Measurements from ENCODE around the gene ZNF236.

DNA sequence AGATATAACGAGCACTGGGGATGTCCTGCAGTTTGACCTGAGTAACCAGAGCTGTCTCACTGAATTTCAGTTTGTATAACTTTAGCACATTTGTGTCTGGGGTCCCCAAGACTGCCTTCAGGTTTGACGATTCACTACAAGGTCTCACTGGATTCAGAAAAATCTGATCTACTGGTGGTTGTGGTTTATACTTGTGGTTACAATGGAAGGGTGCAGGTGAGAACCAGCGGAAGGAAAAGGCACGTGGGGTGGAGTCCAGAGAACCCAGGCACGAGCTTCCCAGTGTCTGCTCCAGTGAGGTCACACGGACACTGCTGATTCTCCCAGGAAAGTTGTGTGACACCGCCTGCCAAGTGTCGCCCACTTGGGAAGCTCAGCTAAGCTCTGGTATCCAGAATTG, 126.0 kb downstream of the ZNF236 start:
- TF ChIP-seq, protein P1, sequence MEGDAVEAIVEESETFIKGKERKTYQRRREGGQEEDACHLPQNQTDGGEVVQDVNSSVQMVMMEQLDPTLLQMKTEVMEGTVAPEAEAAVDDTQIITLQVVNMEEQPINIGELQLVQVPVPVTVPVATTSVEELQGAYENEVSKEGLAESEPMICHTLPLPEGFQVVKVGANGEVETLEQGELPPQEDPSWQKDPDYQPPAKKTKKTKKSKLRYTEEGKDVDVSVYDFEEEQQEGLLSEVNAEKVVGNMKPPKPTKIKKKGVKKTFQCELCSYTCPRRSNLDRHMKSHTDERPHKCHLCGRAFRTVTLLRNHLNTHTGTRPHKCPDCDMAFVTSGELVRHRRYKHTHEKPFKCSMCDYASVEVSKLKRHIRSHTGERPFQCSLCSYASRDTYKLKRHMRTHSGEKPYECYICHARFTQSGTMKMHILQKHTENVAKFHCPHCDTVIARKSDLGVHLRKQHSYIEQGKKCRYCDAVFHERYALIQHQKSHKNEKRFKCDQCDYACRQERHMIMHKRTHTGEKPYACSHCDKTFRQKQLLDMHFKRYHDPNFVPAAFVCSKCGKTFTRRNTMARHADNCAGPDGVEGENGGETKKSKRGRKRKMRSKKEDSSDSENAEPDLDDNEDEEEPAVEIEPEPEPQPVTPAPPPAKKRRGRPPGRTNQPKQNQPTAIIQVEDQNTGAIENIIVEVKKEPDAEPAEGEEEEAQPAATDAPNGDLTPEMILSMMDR (IDR thresholded peaks at IDR 0.05): no peak
- TF ChIP-seq POLR2A (IDR thresholded peaks at IDR 0.05) (no peak), POLR2AphosphoS5 (IDR thresholded peaks at IDR 0.05) (no peak)
